ENCODE data around the gene MAPK8IP3. TPM values are rescaled to one million over a fixed set of nuclear protein-coding genes. Genes with fewer than 3 reads are reported as not detected.

The MAPK8IP3 gene
- total RNA-seq, 1 donor from 2014 or later = 147 TPM

DNA sequence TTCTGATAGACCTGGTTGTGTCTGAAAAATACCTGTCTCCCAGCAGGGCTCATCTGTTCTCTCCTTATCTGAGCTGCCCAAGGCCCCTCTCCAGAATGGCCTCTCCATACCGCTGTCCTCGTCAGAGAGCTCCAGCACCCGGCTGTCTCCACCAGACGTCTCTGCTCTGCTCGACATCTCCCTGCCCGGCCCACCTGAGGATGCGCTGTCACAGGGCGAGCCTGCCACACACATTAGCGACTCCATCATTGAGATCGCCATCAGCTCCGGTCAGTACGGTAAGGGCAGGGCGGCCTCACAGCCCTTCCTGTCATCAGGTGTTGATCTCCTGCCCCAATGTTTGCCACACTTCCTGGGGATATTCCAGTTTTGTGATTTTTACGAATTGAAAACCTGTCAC is 38.1 kb upstream of the MAPK8IP3 start:
- Mint-ChIP-seq H3K27me3 (ENCODE audit: unreplicated experiment) (peaks cover 3% of the 10 kb centered on the region), H3K36me3 (ENCODE audit: low read depth, unreplicated experiment) (peaks cover 50% of the 10 kb centered on the region), H3K9me3 (ENCODE audit: unreplicated experiment) (no peaks in the 10 kb centered on the region), H3K4me3 (ENCODE audit: unreplicated experiment) (peak overlapping the region; percentile 51), H3K4me1 (ENCODE audit: unreplicated experiment) (peaks cover 11% of the 10 kb centered on the region), H3K27ac (ENCODE audit: unreplicated experiment) (peak overlapping the region; percentile 30)
- TF ChIP-seq, protein P1, sequence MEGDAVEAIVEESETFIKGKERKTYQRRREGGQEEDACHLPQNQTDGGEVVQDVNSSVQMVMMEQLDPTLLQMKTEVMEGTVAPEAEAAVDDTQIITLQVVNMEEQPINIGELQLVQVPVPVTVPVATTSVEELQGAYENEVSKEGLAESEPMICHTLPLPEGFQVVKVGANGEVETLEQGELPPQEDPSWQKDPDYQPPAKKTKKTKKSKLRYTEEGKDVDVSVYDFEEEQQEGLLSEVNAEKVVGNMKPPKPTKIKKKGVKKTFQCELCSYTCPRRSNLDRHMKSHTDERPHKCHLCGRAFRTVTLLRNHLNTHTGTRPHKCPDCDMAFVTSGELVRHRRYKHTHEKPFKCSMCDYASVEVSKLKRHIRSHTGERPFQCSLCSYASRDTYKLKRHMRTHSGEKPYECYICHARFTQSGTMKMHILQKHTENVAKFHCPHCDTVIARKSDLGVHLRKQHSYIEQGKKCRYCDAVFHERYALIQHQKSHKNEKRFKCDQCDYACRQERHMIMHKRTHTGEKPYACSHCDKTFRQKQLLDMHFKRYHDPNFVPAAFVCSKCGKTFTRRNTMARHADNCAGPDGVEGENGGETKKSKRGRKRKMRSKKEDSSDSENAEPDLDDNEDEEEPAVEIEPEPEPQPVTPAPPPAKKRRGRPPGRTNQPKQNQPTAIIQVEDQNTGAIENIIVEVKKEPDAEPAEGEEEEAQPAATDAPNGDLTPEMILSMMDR (IDR thresholded peaks at IDR 0.05; ENCODE audit: unreplicated experiment) = no peak
- DNase-seq (ENCODE audit: low spot score) = no peak

DNA sequence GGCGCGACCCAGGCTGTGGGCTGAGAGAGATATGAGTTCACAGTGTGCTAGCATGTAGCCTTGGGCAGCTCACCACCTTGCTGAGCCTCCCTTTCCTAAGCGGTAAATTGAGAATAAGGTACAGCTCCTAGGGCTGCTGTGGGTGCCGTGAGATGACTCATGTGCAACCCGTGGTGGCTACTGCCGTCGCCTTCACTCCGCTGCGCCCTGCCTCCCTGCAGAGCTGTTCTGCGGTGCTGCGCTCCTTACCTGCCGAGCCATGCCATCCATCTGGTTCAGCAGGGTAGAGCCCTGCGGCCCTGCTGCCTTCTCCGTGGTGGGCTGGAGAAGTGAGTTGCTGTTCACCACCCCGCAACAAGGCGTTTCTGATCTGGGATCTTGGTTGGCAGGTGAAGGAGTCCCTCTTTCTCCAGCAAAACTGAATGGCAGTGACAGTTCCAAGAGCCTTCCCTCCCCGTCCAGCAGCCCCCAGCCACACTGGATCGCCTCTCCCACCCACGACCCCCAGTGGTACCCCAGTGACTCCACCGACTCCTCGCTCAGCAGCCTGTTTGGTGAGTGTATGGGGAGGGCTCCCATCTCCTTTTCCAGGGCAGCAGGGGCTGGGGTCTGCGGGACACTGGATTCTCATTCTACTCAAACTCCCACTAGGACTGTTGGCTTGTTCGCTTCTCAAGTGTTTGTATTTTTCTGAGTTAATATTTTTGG is 37.2 kb upstream of the MAPK8IP3 start:
- H3K36me3 Mint-ChIP-seq (ENCODE audit: low read depth, unreplicated experiment) = peaks cover 56% of the 10 kb centered on the region

DNA sequence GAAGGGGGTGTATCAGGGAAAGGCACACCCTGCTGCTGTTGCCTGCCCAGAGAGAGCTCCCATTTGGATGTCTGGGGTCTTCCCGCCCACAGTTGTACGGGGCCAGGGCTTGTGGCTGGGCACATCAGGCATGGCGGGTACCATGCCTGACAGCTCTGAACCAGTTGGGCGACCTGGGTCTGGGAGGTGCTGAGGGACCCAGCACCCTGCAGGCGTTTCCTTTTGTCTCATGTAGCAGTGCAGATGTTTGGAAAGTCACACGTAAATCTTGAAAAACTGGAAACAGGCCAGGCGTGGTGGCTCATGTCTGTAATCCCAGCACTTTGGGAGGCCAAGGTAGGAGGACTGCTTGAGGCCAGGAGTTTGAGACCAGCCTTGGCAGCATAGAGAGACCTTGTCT is 36.3 kb upstream of the MAPK8IP3 start:
- H3K4me3 Mint-ChIP-seq (ENCODE audit: unreplicated experiment) = peak overlapping the region; percentile 31
- TF ChIP-seq, protein P1 (IDR thresholded peaks at IDR 0.05; ENCODE audit: unreplicated experiment) = no peak
- peaks cover 59% of the 10 kb centered on the region for H3K36me3 Mint-ChIP-seq (ENCODE audit: low read depth, unreplicated experiment)
- no peaks in the 10 kb centered on the region for H3K9me3 Mint-ChIP-seq (ENCODE audit: unreplicated experiment)
- H3K4me1 Mint-ChIP-seq (ENCODE audit: unreplicated experiment) = peaks cover 28% of the 10 kb centered on the region
- H3K27ac Mint-ChIP-seq (ENCODE audit: unreplicated experiment) = no peak overlapping the region
- no peak for DNase-seq (ENCODE audit: low spot score)
- peaks cover 9% of the 10 kb centered on the region for H3K27me3 Mint-ChIP-seq (ENCODE audit: unreplicated experiment)

More for the DNA sequence above, 37.2 kb upstream of the MAPK8IP3 start:
- H3K4me1 Mint-ChIP-seq (ENCODE audit: unreplicated experiment) = peaks cover 19% of the 10 kb centered on the region
- no peaks in the 10 kb centered on the region for H3K9me3 Mint-ChIP-seq (ENCODE audit: unreplicated experiment)
- TF ChIP-seq, protein P1 (IDR thresholded peaks at IDR 0.05; ENCODE audit: unreplicated experiment) = no peak
- peaks cover 8% of the 10 kb centered on the region for H3K27me3 Mint-ChIP-seq (ENCODE audit: unreplicated experiment)
- no peak for DNase-seq (ENCODE audit: low spot score)
- no peak overlapping the region for H3K27ac Mint-ChIP-seq (ENCODE audit: unreplicated experiment)
- H3K4me3 Mint-ChIP-seq (ENCODE audit: unreplicated experiment) = peak overlapping the region; percentile 31

DNA sequence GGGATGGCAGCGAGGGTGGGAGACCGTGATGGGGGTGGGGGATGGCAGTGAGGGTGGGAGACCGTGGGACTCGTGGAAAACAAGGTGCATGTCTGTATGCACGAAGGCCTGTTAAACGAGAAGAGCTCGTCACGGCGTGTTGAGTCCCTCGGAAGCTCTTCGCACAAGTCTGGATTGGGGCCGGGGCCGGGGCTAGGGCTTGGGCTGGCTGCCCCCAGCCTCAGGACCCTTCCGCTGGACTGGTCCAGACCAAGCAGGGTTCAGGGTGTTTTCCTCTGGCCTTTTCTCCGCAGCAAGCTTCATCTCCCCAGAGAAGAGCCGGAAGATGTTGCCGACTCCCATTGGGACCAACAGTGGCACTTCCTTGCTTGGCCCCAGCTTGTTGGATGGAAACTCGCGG is 35.6 kb upstream of the MAPK8IP3 start:
- H3K27me3 Mint-ChIP-seq (ENCODE audit: unreplicated experiment) = peaks cover 15% of the 10 kb centered on the region
- peaks cover 35% of the 10 kb centered on the region for H3K4me1 Mint-ChIP-seq (ENCODE audit: unreplicated experiment)
- peaks cover 60% of the 10 kb centered on the region for H3K36me3 Mint-ChIP-seq (ENCODE audit: low read depth, unreplicated experiment)
- TF ChIP-seq, protein P1 (IDR thresholded peaks at IDR 0.05; ENCODE audit: unreplicated experiment) = no peak
- no peak for DNase-seq (ENCODE audit: low spot score)
- no peak overlapping the region for H3K27ac Mint-ChIP-seq (ENCODE audit: unreplicated experiment)
- no peak overlapping the region for H3K4me3 Mint-ChIP-seq (ENCODE audit: unreplicated experiment)
- H3K9me3 Mint-ChIP-seq (ENCODE audit: unreplicated experiment) = no peaks in the 10 kb centered on the region

DNA sequence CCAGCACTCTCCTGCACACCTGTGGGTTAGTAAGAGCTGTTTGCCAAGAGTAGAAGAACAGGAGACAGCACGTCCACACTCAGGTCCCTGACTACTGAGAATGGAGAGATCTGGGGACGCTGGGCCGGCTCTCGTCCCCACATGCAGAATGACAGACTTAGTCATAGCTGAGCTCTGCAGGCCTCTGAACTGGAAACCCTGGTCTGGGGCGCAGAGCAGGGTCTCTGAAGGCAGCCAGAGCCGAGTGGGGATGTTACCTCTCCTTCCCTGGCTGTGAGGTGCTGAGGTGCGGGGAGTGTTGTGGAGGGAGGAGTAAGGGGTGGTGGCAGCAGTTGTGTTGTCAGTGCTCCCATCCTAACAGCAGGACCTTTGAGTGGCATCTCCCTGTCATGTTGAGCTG is 35.1 kb upstream of the MAPK8IP3 start:
- Mint-ChIP-seq H3K27me3 (ENCODE audit: unreplicated experiment) (peaks cover 16% of the 10 kb centered on the region), H3K4me1 (ENCODE audit: unreplicated experiment) (peaks cover 40% of the 10 kb centered on the region), H3K9me3 (ENCODE audit: unreplicated experiment) (no peaks in the 10 kb centered on the region), H3K27ac (ENCODE audit: unreplicated experiment) (no peak overlapping the region), H3K4me3 (ENCODE audit: unreplicated experiment) (no peak overlapping the region), H3K36me3 (ENCODE audit: low read depth, unreplicated experiment) (peaks cover 62% of the 10 kb centered on the region)
- no peak for DNase-seq (ENCODE audit: low spot score)
- TF ChIP-seq, protein P1 (IDR thresholded peaks at IDR 0.05; ENCODE audit: unreplicated experiment) = no peak

All from endothelial cell (in vitro differentiated cells).